Fibroblast of mammary gland (primary cell): Measurements from ENCODE around the gene LAPTM5.

Experiments
- DNase-seq: peaks from one replicate; pipeline ENCODE4 v3.0.0-alpha.2; 2010; ENCODE audit warnings: low read depth
- H3K4me3 ChIP-seq: 2 replicates; pipeline ENCODE4 v1.5.1; 2011; ENCODE audit warnings: low read depth, mild to moderate bottlenecking, low read length, moderate library complexity; ENCODE audit not compliant: control insufficient read depth
- CTCF ChIP-seq: conservative IDR thresholded peaks from 2 replicates; pipeline ENCODE4 v1.5.1; 2011; ENCODE audit warnings: low read depth, low read length, inconsistent platforms; ENCODE audit not compliant: control insufficient read depth, insufficient read depth

The LAPTM5 gene

GRCh38 chr1:30741239-30741894 is 16.2 kb downstream of the LAPTM5 start:
- no peak overlapping the region for H3K4me3 ChIP-seq
- DNase-seq = no peak
- TF ChIP-seq CTCF = no peak

GRCh38 chr1:30740251-30741238 is 17.0 kb downstream of the LAPTM5 start:
- DNase-seq = no peak
- no peak overlapping the region for H3K4me3 ChIP-seq
- no peak for TF ChIP-seq CTCF

GRCh38 chr1:30739601-30740000 is 18.0 kb downstream of the LAPTM5 start:
- H3K4me3 ChIP-seq = no peak overlapping the region
- no peak for DNase-seq
- no peak for TF ChIP-seq CTCF

- no peak for DNase-seq
- TF ChIP-seq CTCF = no peak
- no peak overlapping the region for H3K4me3 ChIP-seq
These were observed 18.6 kb downstream of the LAPTM5 start for GRCh38 chr1:30738715-30739559.

GRCh38 chr1:30738040-30738714 is 19.4 kb downstream of the LAPTM5 start:
- no peak overlapping the region for H3K4me3 ChIP-seq
- DNase-seq = no peak
- no peak for TF ChIP-seq CTCF
